ENCODE results near the gene ACTMAP.

DNA sequence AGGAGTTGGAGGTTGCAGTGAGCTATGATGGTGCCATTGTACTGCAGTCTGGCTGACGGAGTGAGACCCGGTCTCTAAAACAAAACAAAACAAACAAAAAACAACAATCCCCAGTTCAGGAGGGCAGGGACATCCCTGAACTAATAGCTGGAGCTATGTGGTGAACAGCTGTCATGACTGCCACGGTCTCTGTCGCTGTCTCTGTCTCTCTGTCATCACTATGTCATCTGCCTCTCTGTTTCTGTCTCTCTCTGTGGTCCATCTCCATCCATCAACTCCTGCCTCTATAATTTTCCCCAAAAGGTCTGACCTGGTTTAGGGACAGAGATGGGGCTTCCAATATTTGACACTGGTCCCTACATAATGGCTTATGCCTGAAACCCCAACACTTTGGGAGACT lies 26.0 kb downstream of the ACTMAP start:
- TF ChIP-seq POLR2A (IDR thresholded peaks at IDR 0.05; ENCODE audit: borderline replicate concordance, extremely low read depth, insufficient read depth, insufficient read length) = no peak
- no peak for TF ChIP-seq CTCF (IDR thresholded peaks at IDR 0.05 in 2 of 3, conservative IDR thresholded peaks at IDR 0.05 in 1 of 3; ENCODE audit: borderline replicate concordance in 1 of 3, insufficient read depth in 1 of 3, low read depth in 2 of 3, low read length in 2 of 3)
- no peak for TF ChIP-seq YY1 (IDR thresholded peaks at IDR 0.05; ENCODE audit: extremely low read depth, insufficient replicate concordance, low read depth, low read length)
- no peak for TF ChIP-seq SIN3A (IDR thresholded peaks at IDR 0.05; ENCODE audit: low read depth)
- no peak for TF ChIP-seq ATF3 (IDR thresholded peaks at IDR 0.05)
- no peak for TF ChIP-seq EZH2 (IDR thresholded peaks at IDR 0.05)
